Suprapubic skin (tissue), 4 donors: ENCODE results near the gene UBXN1.

Source experiments
- EP300 ChIP-seq: sonication (generic); formaldehyde crosslinking; IDR thresholded peaks from one replicate; pipeline ENCODE4 v1.6.1; 2017; ENCODE audit warnings: antibody characterized with exemption
- POLR2A ChIP-seq, 2 donors: fragments of 450-650 bp; IDR thresholded peaks; one replicate each; pipeline ENCODE4 v1.6.1; 2017; ENCODE audit warnings: antibody characterized with exemption in 2 of 2, mild to moderate bottlenecking in 2 of 2, moderate library complexity in 2 of 2
- POLR2AphosphoS5 ChIP-seq, 3 donors: sonication (generic); formaldehyde crosslinking; IDR thresholded peaks; one replicate each; pipeline ENCODE4 v1.6.1; 2017; ENCODE audit warnings: antibody characterized with exemption in 3 of 3
- TF ChIP-seq, protein P1 (sequence below), 2 donors: fragments of 200-600 bp in 1 of 2; fragments of 450-650 bp in 1 of 2; sonication (generic) in 1 of 2; IDR thresholded peaks; one replicate each; pipeline ENCODE4 v1.5.1; 2016 to 2019; ENCODE audit warnings: antibody characterized with exemption in 2 of 2, mild to moderate bottlenecking in 1 of 2, moderate library complexity in 1 of 2

DNA sequence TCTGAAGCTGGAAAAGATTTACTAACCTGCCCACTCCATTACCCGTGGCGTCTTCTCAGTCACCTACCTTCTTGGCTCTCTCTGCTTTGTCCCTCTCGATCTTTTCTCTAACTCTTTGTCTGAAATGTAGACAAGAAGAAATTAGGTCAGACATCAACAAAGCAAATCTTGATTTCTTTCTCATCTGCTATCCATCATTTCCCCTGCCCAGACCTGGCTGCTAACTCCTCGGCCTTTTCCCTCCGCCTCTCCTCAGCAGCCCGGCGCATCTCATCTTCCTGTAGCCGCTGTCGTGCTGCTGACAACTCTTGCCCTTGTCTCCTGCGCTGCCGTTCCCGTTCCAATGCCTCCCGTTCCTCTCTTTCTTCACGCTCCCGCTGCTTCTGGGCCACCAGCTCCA, 1.2 kb downstream of the UBXN1 start:
- TF ChIP-seq, protein P1, sequence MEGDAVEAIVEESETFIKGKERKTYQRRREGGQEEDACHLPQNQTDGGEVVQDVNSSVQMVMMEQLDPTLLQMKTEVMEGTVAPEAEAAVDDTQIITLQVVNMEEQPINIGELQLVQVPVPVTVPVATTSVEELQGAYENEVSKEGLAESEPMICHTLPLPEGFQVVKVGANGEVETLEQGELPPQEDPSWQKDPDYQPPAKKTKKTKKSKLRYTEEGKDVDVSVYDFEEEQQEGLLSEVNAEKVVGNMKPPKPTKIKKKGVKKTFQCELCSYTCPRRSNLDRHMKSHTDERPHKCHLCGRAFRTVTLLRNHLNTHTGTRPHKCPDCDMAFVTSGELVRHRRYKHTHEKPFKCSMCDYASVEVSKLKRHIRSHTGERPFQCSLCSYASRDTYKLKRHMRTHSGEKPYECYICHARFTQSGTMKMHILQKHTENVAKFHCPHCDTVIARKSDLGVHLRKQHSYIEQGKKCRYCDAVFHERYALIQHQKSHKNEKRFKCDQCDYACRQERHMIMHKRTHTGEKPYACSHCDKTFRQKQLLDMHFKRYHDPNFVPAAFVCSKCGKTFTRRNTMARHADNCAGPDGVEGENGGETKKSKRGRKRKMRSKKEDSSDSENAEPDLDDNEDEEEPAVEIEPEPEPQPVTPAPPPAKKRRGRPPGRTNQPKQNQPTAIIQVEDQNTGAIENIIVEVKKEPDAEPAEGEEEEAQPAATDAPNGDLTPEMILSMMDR (IDR thresholded peaks at IDR 0.05) = no peak
- no peak for TF ChIP-seq POLR2A (IDR thresholded peaks at IDR 0.05)
- TF ChIP-seq POLR2AphosphoS5 (IDR thresholded peaks at IDR 0.05) = no peak
- no peak for TF ChIP-seq EP300
